Endothelial cell of umbilical vein (primary cell): Measurements from ENCODE around the gene CSNK1E. TPM values are rescaled to one million over a fixed set of nuclear protein-coding genes. Genes with fewer than 3 reads are reported as not detected.
A peak's percentile ranks its signal among the peaks of the same experiment; 100 is the strongest.

Experiments
- BruUV-seq: library from RNA; stranded (reverse); fragments of 400-500 nt; replicated peaks from 2 replicates; lab custom pipeline; 2021; lab: Mats Ljungman, UMichigan
- CTCF ChIA-PET: fragments of 300-600, 350-600 bp; sonication (Branson Sonifier 250); formaldehyde crosslinking; loops from one replicate; lab custom pipeline; 2021; ENCODE audit warnings: antibody characterized with exemption, inconsistent platforms; lab: Charles Lee
- POLR2A ChIA-PET: fragments of 300-600, 350-600 bp; sonication (Branson Sonifier 250); formaldehyde crosslinking; loops from one replicate; lab custom pipeline; 2021; ENCODE audit warnings: antibody characterized with exemption, inconsistent platforms; lab: Charles Lee
- DNase-seq: peaks from one replicate; pipeline ENCODE4 v3.0.0-alpha.2; 2011; ENCODE audit warnings: low read depth, low spot score
- FAIRE-seq: peaks from 2 replicates; lab custom pipeline; 2011; peaks lifted over from hg19 to GRCh38; lab: Jason Lieb, UNC
- H2AFZ ChIP-seq: 2 replicates; pipeline ENCODE4 v1.6.0; 2012; ENCODE audit warnings: low read depth, low read length, control low read depth, inconsistent platforms
- H3K27ac ChIP-seq: 2 replicates; pipeline ENCODE4 v1.5.1; 2011; ENCODE audit warnings: low read depth, mild to moderate bottlenecking, control low read depth, low read length, moderate library complexity; ENCODE audit not compliant: insufficient read depth
- H3K27me3 ChIP-seq, 2 experiments: 2 replicates each; pipeline versions ENCODE4 v1.6.0 to v1.6.1; 2011; ENCODE audit warnings: low read length in 2 of 2, mixed read lengths in 1 of 2; ENCODE audit not compliant: control insufficient read depth in 2 of 2, insufficient read depth in 2 of 2
- H3K36me3 ChIP-seq, 2 experiments: 2 replicates in 1 of 2; 3 replicates in 1 of 2; pipeline ENCODE4 v1.5.1; 2011; ENCODE audit warnings: low read length in 2 of 2, mild to moderate bottlenecking in 1 of 2, moderate library complexity in 1 of 2; ENCODE audit not compliant: control insufficient read depth in 2 of 2, insufficient read depth in 2 of 2; ENCODE audit errors: extremely low read depth in 1 of 2
- H3K4me1 ChIP-seq: 3 replicates; pipeline ENCODE4 v1.5.1; 2011; ENCODE audit warnings: mild to moderate bottlenecking, low read length; ENCODE audit not compliant: control insufficient read depth, insufficient read depth; ENCODE audit errors: extremely low read depth
- H3K4me2 ChIP-seq: 2 replicates; pipeline ENCODE4 v1.6.1; 2011; ENCODE audit warnings: low read length, control low read depth, mixed read lengths; ENCODE audit not compliant: insufficient read depth
- H3K4me3 ChIP-seq, 3 experiments: fragments of 200-600 bp in 1 of 3; sonication (generic), shearing (Covaris generic) in 1 of 3; replicated peaks in 1 of 3; 2 replicates each; pipeline ENCODE4 v1.5.1; 2011 to 2016; ENCODE audit warnings: control low read depth in 3 of 3, low read length in 3 of 3, mild to moderate bottlenecking in 2 of 3, inconsistent platforms in 1 of 3, low read depth in 1 of 3, moderate library complexity in 1 of 3; ENCODE audit not compliant: insufficient read depth in 1 of 3
- H3K79me2 ChIP-seq: 2 replicates; pipeline ENCODE4 v1.6.0; 2012; ENCODE audit warnings: low read length, inconsistent platforms; ENCODE audit not compliant: control insufficient read depth, insufficient read depth
- H3K9ac ChIP-seq: replicated peaks from 2 replicates; pipeline ENCODE3; 2011; ENCODE audit warnings: low read length, control low read depth; ENCODE audit not compliant: insufficient read depth; ENCODE audit errors: extremely low read depth
- H3K9me1 ChIP-seq: replicated peaks from 3 replicates; pipeline ENCODE4 v1.6.0; 2011; ENCODE audit warnings: mild to moderate bottlenecking, low read length; ENCODE audit not compliant: control insufficient read depth, insufficient read depth; ENCODE audit errors: extremely low read depth
- H3K9me3 ChIP-seq: replicated peaks from 2 replicates; pipeline ENCODE4 v1.5.1; 2012; ENCODE audit warnings: low read length, inconsistent platforms; ENCODE audit not compliant: control insufficient read depth, insufficient read depth
- H4K20me1 ChIP-seq: replicated peaks from 2 replicates; pipeline ENCODE3; 2011; ENCODE audit warnings: mild to moderate bottlenecking, low read length; ENCODE audit not compliant: control insufficient read depth, insufficient read depth; ENCODE audit errors: extremely low read depth
- GATA2 ChIP-seq: IDR thresholded peaks from 2 replicates; pipeline ENCODE4 v1.7.0; 2011; ENCODE audit warnings: low read depth, mild to moderate bottlenecking, moderate library complexity, mixed read lengths, low read length; ENCODE audit not compliant: insufficient read length, insufficient read depth
- JUN ChIP-seq: IDR thresholded peaks from 2 replicates; pipeline ENCODE4 v1.6.1; 2011; ENCODE audit warnings: borderline replicate concordance, low read depth; ENCODE audit not compliant: insufficient read length, insufficient read depth
- MYC ChIP-seq: IDR thresholded peaks from one replicate; pipeline ENCODE4 v1.6.1; 2011; ENCODE audit warnings: mild to moderate bottlenecking, low read depth, low read length
- POLR2A ChIP-seq: IDR thresholded peaks from 2 replicates; pipeline ENCODE4 v1.6.1; 2012; ENCODE audit warnings: low read depth, mild to moderate bottlenecking, control low read depth, low read length
- POLR2AphosphoS5 ChIP-seq: IDR thresholded peaks from 2 replicates; pipeline ENCODE4 v1.6.1; 2012; ENCODE audit warnings: low read depth, mild to moderate bottlenecking, control low read depth, low read length, moderate library complexity; ENCODE audit not compliant: insufficient read depth
- dilution Hi-C: fragments of 300-500 bp; cut with MboI; formaldehyde crosslinking; loops from one replicate; pipeline ENCODE4 v1.15.0; 2019; ENCODE audit warnings: low sequenced_read_pairs; ENCODE audit not compliant: extremely low pct_ligation_motif_present
- intact Hi-C: fragments of 100-400 bp; cut with micrococcal nuclease; formaldehyde crosslinking; loops from one replicate; pipeline ENCODE4 v1.10.0; 2022
- polyA plus RNA-seq, 4 experiments: library from polyadenylated mRNA; depleted of rRNA in 3 of 4; stranded (reverse) in 3 of 4; unstranded in 1 of 4; fragments of >200 nt; gene quantifications; 2 replicates each; pipeline versions ENCODE4 v1.2.1 to v1.2.3, GENCODE V29; 2011 to 2012; ENCODE audit warnings: missing spikeins in 1 of 4
- total RNA-seq: library from RNA; stranded (reverse); gene quantifications from 2 replicates; pipeline ENCODE4 v1.2.3, GENCODE V29; 2021
- TF ChIP-seq, protein P1 (sequence below), 2 donors: IDR thresholded peaks; 1 replicate in 1 of 2; 2 replicates in 1 of 2; pipeline ENCODE4 v1.5.1; 2011; ENCODE audit warnings: low read length in 2 of 2, mild to moderate bottlenecking in 2 of 2, moderate library complexity in 2 of 2, control low read depth in 1 of 2, inconsistent platforms in 1 of 2, low read depth in 1 of 2; ENCODE audit not compliant: insufficient read depth in 1 of 2; ENCODE audit errors: extremely low read depth in 1 of 2
- TF ChIP-seq, protein P2 (sequence below): IDR thresholded peaks from 2 replicates; pipeline ENCODE4 v1.6.1; 2011; ENCODE audit not compliant: insufficient read depth, insufficient read length

CSNK1E gene
- total and polyA plus RNA-seq, 2 donors (not counting 3 experiments of a cell fraction or from before 2014, with no cell fraction given) = 259 to 262 TPM

DNA sequence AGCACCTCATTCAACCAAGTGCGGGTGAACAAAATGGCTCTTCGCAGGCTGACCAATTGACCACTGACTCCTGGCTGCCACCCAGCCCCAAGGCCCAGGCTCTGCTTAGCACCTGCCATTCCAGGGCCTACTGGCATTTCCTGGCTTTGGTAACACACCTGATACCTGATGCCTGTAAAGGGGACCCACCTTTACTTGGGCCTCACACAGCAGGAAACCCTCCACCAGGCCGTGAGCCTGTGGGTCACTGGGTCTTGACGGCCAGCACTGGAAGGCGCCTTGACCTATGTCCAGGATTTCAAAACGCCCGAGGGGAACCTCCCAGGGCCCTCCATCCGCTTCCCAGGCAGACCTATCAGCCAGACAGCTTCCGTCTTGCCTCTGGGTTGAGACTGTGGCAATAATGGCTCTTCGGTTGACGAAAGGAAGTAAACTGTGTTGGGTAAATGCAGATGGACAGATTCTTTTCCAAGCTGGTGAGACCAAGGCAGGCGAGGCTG is 27.6 kb downstream of the CSNK1E start:
- H3K79me2 ChIP-seq = no peaks in the 10 kb centered on the region

More for the DNA sequence above, 27.6 kb downstream of the CSNK1E start:
- Histone ChIP-seq H3K36me3 (peaks cover 3 to 27% of the 10 kb centered on the region in 2 experiments), H3K4me3 (no peak overlapping the region), H3K4me2 (no peak overlapping the region), H4K20me1 (no peaks in the 10 kb centered on the region), H3K9ac (no peak overlapping the region), H3K27me3 (no peaks in the 10 kb centered on the region), H3K27ac (no peak overlapping the region), H2AFZ (no peak overlapping the region), H3K9me1 (no peaks in the 10 kb centered on the region), H3K4me1 (no peaks in the 10 kb centered on the region), H3K9me3 (no peaks in the 10 kb centered on the region)
- no peak for DNase-seq
- CTCF ChIA-PET = interaction anchor here (1.1 to 1.9 kb wide), 7 partner anchors 11 to 238 kb away, joined by 3 to 7 read pairs (median 3); no protein-coding TSS in a partner anchor
- TF ChIP-seq, protein P1, sequence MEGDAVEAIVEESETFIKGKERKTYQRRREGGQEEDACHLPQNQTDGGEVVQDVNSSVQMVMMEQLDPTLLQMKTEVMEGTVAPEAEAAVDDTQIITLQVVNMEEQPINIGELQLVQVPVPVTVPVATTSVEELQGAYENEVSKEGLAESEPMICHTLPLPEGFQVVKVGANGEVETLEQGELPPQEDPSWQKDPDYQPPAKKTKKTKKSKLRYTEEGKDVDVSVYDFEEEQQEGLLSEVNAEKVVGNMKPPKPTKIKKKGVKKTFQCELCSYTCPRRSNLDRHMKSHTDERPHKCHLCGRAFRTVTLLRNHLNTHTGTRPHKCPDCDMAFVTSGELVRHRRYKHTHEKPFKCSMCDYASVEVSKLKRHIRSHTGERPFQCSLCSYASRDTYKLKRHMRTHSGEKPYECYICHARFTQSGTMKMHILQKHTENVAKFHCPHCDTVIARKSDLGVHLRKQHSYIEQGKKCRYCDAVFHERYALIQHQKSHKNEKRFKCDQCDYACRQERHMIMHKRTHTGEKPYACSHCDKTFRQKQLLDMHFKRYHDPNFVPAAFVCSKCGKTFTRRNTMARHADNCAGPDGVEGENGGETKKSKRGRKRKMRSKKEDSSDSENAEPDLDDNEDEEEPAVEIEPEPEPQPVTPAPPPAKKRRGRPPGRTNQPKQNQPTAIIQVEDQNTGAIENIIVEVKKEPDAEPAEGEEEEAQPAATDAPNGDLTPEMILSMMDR (IDR thresholded peaks at IDR 0.05; ENCODE audit: extremely low read depth in 1 of 2, insufficient read depth in 1 of 2, low read depth in 1 of 2, low read length in 2 of 2) = no peak
- TF ChIP-seq GATA2 = no peak
- no peak for TF ChIP-seq POLR2AphosphoS5
- no peak for TF ChIP-seq MYC
- no peak for TF ChIP-seq JUN
- TF ChIP-seq POLR2A = peak; percentile 12
- TF ChIP-seq, protein P2, sequence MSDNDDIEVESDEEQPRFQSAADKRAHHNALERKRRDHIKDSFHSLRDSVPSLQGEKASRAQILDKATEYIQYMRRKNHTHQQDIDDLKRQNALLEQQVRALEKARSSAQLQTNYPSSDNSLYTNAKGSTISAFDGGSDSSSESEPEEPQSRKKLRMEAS = no peak
- no TSS peak for BruUV-seq
- POLR2A ChIA-PET = no interaction called here
- dilution Hi-C loops (no loop called here), intact Hi-C loops (no loop called here)
- FAIRE-seq = no peak
